ENCODE data around the gene RBM43.
"Not testable (repeated sequence)": the region's sequence is repeated elsewhere in the genome, so short reads cannot be mapped to it uniquely, and the experiment has no call there.

RBM43 gene

DNA sequence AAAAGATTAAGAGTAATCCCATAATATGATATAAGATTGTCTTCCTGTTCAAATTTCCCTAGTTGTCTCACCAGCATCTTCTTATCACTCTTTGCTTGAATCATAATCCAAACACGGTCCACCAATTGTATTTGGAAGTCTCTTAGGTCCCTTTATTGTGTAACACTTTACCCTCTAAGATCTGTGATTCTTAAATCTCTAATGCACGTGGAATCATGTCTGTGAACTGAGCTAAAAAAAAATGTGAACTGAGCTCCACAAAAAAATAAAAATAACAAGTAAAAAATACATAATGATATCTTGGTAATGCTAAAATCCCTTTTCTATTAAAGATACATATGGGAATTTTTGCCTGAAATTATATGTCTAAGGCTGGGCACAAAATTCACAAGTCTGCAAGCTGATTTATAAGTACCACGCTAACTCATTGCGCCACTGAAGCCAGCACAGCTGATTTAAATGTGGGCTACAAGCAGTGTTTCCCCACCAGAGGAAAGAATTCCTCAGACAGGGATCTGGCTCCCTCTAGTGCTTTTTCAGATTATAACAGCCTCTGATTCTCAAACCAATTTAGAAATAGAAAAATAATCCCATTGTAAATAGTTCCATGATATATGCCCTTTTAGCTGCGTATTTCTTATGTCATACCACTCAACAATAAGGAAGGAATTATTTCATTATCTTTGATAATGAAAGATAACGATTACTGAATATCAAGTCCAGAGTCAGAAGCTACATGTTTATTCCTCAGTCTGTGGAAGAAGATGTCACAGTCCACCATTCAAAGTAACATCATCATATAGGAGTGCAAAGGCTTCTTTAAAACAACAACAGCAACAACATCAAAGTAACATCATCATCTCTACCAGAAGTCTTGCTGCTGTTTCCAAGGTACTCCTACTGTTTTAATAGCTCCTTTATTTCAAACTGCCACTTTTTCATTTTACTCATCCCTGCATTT lies 22.9 kb downstream of the RBM43 start:
- no peak overlapping the region for H3K27ac Mint-ChIP-seq (ENCODE audit: low read depth)
- H3K4me3 Mint-ChIP-seq, result no peak overlapping the region
- H3K9me3 Mint-ChIP-seq, result no peaks in the 10 kb centered on the region
- no peaks in the 10 kb centered on the region for H3K4me1 Mint-ChIP-seq
- no peak for ATAC-seq (replicated peaks; ENCODE audit: extremely low read depth, poor library complexity, severe bottlenecking)
- H3K27me3 Mint-ChIP-seq, result no peaks in the 10 kb centered on the region
- DNase-seq (ENCODE audit: low spot score in 2 of 2), result no peak
- H3K36me3 Mint-ChIP-seq (ENCODE audit: insufficient read depth), result no peaks in the 10 kb centered on the region

DNA sequence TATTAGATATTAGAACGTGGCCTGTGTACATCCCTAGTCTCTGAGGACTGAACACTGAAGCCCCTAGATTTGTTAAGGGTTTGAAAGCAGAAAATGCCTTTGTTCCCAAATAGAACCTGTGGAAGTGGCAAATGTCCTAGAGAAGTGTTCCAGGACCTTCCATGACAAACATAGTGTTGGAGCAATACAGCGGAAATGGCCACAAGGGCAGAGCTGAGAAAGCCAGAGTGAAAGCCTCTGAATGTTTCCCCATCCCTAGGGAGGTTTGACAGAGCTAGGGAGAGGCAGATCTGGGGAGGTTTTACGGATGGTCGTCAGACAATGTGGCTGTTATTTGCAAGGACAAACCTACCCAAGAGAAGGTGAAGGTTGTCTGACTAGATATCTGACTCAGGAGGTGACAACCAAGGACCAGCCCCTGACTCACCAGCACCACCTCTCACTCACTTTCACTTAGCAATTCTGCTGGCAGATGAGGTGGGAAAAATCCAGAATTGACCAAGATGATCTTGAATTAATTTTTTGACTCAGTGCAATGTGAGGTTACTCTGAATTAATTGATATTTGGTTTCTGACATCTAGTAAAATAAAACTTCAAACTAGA lies 24.1 kb downstream of the RBM43 start:
- no peak overlapping the region for H3K27ac Mint-ChIP-seq (ENCODE audit: low read depth)
- DNase-seq (ENCODE audit: low spot score in 2 of 2), result no peak

DNA sequence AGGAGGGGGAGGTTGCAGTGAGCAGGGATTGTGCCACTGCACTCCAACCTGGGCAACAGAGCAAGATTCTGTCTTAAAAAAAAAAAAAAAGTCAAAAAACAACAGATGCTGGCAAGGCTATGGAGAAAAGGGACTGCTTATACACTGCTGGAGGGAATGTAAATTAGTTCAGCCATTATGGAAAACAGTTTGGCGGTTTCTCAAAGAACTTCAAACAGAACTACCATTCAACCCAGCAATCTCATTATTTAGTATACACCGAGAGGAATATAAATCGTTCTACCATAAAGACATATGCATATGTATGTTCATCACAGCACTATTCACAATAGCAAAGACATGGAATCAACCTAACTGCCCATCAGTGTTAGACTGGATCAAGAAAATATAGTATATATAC lies 27.9 kb downstream of the RBM43 start:
- H3K27me3 Mint-ChIP-seq, result peaks cover 44% of the 10 kb centered on the region
- H3K9me3 Mint-ChIP-seq; ATAC-seq (replicated peaks; ENCODE audit: extremely low read depth, poor library complexity, severe bottlenecking); H3K27ac Mint-ChIP-seq (ENCODE audit: low read depth); H3K4me3 Mint-ChIP-seq; H3K36me3 Mint-ChIP-seq (ENCODE audit: insufficient read depth); H3K4me1 Mint-ChIP-seq; DNase-seq (ENCODE audit: low spot score in 2 of 2): not testable (repeated sequence)

More for the DNA sequence above, 24.1 kb downstream of the RBM43 start:
- Mint-ChIP-seq H3K27me3 (peaks cover 7% of the 10 kb centered on the region), H3K4me1 (no peaks in the 10 kb centered on the region), H3K4me3 (no peak overlapping the region), H3K9me3 (no peaks in the 10 kb centered on the region), H3K36me3 (ENCODE audit: insufficient read depth) (no peaks in the 10 kb centered on the region)
- no peak for ATAC-seq (replicated peaks; ENCODE audit: extremely low read depth, poor library complexity, severe bottlenecking)

DNA sequence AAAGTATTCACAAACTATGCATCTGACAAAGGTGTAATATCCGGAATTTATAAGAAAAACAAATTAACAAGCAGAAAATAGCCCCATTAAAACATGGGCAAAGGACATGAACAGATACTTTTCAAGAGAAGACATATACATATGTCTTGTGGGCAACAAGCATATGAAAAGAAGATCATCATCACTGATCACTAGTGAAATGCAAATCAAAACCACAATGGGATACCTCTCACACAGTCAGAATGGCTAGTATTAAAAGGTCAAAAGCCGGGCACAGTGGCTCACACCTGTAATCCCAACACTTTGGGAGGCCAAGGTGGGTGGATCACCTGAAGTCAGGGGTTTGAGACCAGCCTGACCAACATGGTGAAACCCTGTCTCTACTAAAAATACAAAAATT lies 28.4 kb downstream of the RBM43 start:
- not testable (repeated sequence) for H3K4me3 Mint-ChIP-seq; DNase-seq (ENCODE audit: low spot score in 2 of 2); ATAC-seq (replicated peaks; ENCODE audit: extremely low read depth, poor library complexity, severe bottlenecking); H3K27ac Mint-ChIP-seq (ENCODE audit: low read depth); H3K4me1 Mint-ChIP-seq; H3K36me3 Mint-ChIP-seq (ENCODE audit: insufficient read depth); H3K9me3 Mint-ChIP-seq
- peaks cover 49% of the 10 kb centered on the region for H3K27me3 Mint-ChIP-seq

DNA sequence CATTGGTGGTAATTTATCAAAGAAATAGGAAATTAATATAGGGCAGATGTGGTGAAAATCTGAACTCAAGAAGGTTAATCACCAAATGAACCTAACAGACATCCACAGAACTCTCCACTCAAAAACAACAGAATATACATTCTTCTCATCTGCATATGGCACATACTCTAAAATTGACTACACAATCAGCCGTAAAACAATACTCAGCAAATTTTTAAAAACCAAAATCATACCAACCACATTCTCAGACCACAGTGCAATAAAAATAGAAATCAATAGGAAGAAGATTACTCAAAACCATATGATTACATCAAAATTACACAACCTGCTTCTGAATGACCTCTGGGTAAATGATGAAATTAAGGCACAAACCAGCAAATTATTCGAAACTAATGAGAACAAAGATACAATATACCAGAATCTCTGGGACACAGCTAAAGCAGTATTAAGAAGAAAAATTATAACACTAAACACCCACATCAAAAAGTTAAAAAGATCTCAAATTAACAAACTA lies 31.0 kb downstream of the RBM43 start:
- Mint-ChIP-seq H3K9me3 (no peaks in the 10 kb centered on the region), H3K4me3 (no peak overlapping the region), H3K4me1 (no peaks in the 10 kb centered on the region), H3K27ac (ENCODE audit: low read depth) (no peak overlapping the region), H3K36me3 (ENCODE audit: insufficient read depth) (peaks cover 1% of the 10 kb centered on the region), H3K27me3 (peaks cover 61% of the 10 kb centered on the region)
- ATAC-seq (replicated peaks; ENCODE audit: extremely low read depth, poor library complexity, severe bottlenecking) (no peak), DNase-seq (ENCODE audit: low spot score in 2 of 2) (no peak)

DNA sequence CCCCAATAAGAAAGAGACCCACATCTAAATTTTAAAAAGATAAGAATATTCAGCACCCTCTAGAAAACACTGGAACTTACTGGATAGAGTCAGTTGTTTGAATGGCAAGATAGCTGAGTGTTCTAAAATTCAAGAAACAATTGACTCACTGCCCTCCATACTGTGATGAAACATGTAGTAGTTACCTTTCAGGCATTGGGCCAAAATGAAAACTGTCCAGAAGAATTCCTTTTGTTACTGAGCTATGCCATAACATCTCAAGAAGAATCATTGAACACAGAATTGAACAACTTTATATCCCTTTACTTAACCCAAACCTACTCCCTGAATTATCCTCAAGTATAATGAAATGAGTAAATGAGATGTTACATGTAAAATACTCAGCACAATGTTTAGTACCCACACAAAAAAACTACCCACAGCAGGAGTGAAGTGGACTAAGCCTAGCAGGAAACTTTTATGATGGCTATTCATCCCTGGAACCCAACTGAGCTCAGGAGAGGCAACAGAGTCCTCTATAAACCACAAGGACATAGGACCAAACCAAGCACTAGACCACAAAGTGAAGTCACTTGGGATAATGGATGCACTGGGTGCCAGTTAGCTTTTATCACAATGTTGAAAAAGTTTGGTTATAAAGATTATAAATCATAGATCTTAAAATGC lies 32.7 kb downstream of the RBM43 start:
- H3K4me1 Mint-ChIP-seq, result no peaks in the 10 kb centered on the region
- H3K4me3 Mint-ChIP-seq, result no peak overlapping the region
- H3K27ac Mint-ChIP-seq (ENCODE audit: low read depth), result no peak overlapping the region
- H3K27me3 Mint-ChIP-seq, result peaks cover 67% of the 10 kb centered on the region
- H3K36me3 Mint-ChIP-seq (ENCODE audit: insufficient read depth), result peaks cover 1% of the 10 kb centered on the region
- DNase-seq (ENCODE audit: low spot score in 2 of 2), result no peak
- H3K9me3 Mint-ChIP-seq, result no peaks in the 10 kb centered on the region
- no peak for ATAC-seq (replicated peaks; ENCODE audit: extremely low read depth, poor library complexity, severe bottlenecking)

DNA sequence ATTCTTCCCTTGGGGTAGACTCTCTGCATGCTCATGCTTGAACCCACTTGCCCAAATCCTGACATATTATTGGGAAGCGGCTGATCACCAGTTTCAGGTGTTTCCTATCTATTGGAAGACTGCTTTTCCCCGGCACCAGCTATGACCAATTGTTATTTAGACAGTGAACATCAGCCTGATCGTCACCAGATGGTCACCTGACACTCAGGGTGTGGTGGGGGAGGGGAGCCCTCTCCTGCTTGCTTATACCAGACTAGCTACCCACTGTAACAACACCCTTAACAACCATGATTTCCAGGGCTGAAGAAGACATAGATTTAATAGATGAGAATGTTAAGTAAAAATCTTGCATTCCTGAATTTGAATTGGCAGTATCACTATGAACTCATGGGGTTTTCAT lies 44.3 kb downstream of the RBM43 start:
- Mint-ChIP-seq H3K9me3 (no peaks in the 10 kb centered on the region), H3K36me3 (ENCODE audit: insufficient read depth) (no peaks in the 10 kb centered on the region), H3K4me3 (no peak overlapping the region)

GRCh38 chr2:151207100-151207499 lies 54.6 kb downstream of the RBM43 start:
- Mint-ChIP-seq H3K27me3 (peaks cover 62% of the 10 kb centered on the region), H3K4me3 (no peak overlapping the region), H3K9me3 (no peaks in the 10 kb centered on the region), H3K4me1 (no peaks in the 10 kb centered on the region), H3K27ac (ENCODE audit: low read depth) (no peak overlapping the region), H3K36me3 (ENCODE audit: insufficient read depth) (no peaks in the 10 kb centered on the region)
- ATAC-seq (replicated peaks; ENCODE audit: extremely low read depth, poor library complexity, severe bottlenecking) (no peak), DNase-seq (ENCODE audit: low spot score in 2 of 2) (no peak)

More for the DNA sequence above, 44.3 kb downstream of the RBM43 start:
- Mint-ChIP-seq H3K27ac (ENCODE audit: low read depth) (no peak overlapping the region), H3K4me1 (no peaks in the 10 kb centered on the region), H3K27me3 (peaks cover 60% of the 10 kb centered on the region)
- ATAC-seq (replicated peaks; ENCODE audit: extremely low read depth, poor library complexity, severe bottlenecking), result no peak
- no peak for DNase-seq (ENCODE audit: low spot score in 2 of 2)

GRCh38 chr2:151206446-151206968 lies 55.2 kb downstream of the RBM43 start:
- DNase-seq (ENCODE audit: low spot score in 2 of 2) (no peak), ATAC-seq (replicated peaks; ENCODE audit: extremely low read depth, poor library complexity, severe bottlenecking) (no peak)
- Mint-ChIP-seq H3K4me3 (no peak overlapping the region), H3K36me3 (ENCODE audit: insufficient read depth) (no peaks in the 10 kb centered on the region), H3K27ac (ENCODE audit: low read depth) (no peak overlapping the region), H3K27me3 (peaks cover 60% of the 10 kb centered on the region), H3K4me1 (no peaks in the 10 kb centered on the region), H3K9me3 (no peaks in the 10 kb centered on the region)

GRCh38 chr2:151205571-151205970 lies 56.1 kb downstream of the RBM43 start:
- H3K36me3 Mint-ChIP-seq (ENCODE audit: insufficient read depth), result no peaks in the 10 kb centered on the region
- DNase-seq (ENCODE audit: low spot score in 2 of 2) (no peak), ATAC-seq (replicated peaks; ENCODE audit: extremely low read depth, poor library complexity, severe bottlenecking) (no peak)
- no peaks in the 10 kb centered on the region for H3K9me3 Mint-ChIP-seq
- no peak overlapping the region for H3K4me3 Mint-ChIP-seq
- peaks cover 64% of the 10 kb centered on the region for H3K27me3 Mint-ChIP-seq
- no peak overlapping the region for H3K27ac Mint-ChIP-seq (ENCODE audit: low read depth)
- H3K4me1 Mint-ChIP-seq, result no peaks in the 10 kb centered on the region

DNA sequence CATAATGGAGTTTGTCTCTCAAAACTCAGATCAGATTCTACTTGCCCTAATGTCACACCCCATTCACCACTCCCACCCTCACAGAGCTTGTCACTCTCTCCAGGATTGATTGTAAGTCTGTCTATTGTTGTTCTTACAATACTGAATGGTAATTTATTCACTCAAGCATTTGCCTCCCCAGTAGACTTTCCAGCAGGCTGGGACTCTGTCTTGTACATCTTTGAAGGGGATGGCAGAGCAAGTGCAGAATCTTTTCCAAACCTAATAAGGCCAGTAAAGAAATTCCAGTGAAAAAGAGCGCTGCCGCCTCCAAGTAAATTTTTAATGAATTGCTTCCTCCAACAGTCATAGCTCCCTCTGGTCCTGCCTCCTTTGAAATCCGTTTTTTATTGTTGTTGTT lies 56.9 kb downstream of the RBM43 start:
- no peaks in the 10 kb centered on the region for H3K4me1 Mint-ChIP-seq
- DNase-seq (ENCODE audit: low spot score in 2 of 2) (no peak), ATAC-seq (replicated peaks; ENCODE audit: extremely low read depth, poor library complexity, severe bottlenecking) (no peak)
- no peaks in the 10 kb centered on the region for H3K36me3 Mint-ChIP-seq (ENCODE audit: insufficient read depth)
- no peak overlapping the region for H3K4me3 Mint-ChIP-seq
- no peaks in the 10 kb centered on the region for H3K9me3 Mint-ChIP-seq
- H3K27me3 Mint-ChIP-seq, result peaks cover 61% of the 10 kb centered on the region
- no peak overlapping the region for H3K27ac Mint-ChIP-seq (ENCODE audit: low read depth)

DNA sequence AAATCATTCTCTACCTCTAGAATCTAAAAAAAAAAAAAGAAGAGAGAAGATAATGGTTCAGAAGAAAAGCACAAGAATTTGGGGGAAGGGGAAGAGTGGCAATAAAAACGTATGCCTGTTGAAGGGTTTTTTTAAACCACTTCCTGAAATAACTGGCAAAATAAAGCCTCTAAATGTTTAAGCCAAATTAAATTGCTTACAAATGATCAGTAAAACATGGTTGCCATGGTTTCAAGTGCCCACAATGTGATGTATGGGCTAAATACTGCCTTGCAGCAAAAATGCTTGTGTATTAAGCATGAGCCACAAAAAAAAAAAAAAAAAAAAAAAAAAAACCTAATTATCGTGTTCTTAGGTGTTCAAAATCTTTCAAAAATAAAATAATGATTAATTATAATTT lies 60.8 kb downstream of the RBM43 start:
- no peak overlapping the region for H3K27ac Mint-ChIP-seq (ENCODE audit: low read depth)
- no peaks in the 10 kb centered on the region for H3K4me1 Mint-ChIP-seq
- DNase-seq (ENCODE audit: low spot score in 2 of 2) (no peak), ATAC-seq (replicated peaks; ENCODE audit: extremely low read depth, poor library complexity, severe bottlenecking) (no peak)
- no peaks in the 10 kb centered on the region for H3K9me3 Mint-ChIP-seq
- peaks cover 4% of the 10 kb centered on the region for H3K36me3 Mint-ChIP-seq (ENCODE audit: insufficient read depth)
- no peak overlapping the region for H3K4me3 Mint-ChIP-seq
- peaks cover 64% of the 10 kb centered on the region for H3K27me3 Mint-ChIP-seq

Measured in central memory CD8-positive, alpha-beta T cell (primary cell).